PC-9 (cell line): ENCODE measurements around the gene ATP11C.

ENCODE experiments used
- EZH2 ChIP-seq: fragments of 200-600 bp; sonication (generic); IDR thresholded peaks from 2 replicates; pipeline ENCODE4 v1.8.0; 2017; ENCODE audit warnings: antibody characterized with exemption, low read depth
- TF ChIP-seq, protein P1 (sequence below): fragments of 200-600 bp; sonication (generic); conservative IDR thresholded peaks from 2 replicates; pipeline ENCODE4 v1.6.1; 2017; ENCODE audit warnings: mixed run types, antibody characterized with exemption, mild to moderate bottlenecking, moderate library complexity

DNA sequence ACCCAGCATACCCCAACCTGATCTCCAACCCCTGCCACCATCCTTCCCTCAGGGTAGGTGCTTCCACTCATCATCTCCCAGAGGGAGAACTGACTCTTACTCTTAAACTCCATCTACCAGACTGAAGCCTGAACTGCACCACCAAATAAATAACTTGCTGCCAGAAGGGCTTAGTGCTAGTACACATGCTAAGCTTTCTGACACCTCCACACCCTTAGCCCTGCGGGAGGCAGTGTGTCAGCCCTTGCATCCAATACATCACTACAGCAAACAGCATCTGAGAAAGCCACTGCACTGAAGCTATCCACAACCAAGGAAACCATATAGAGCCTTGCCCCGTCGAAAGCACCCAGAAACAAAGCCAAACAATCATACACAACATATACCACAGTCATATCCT lies 156.3 kb downstream of the ATP11C start:
- TF ChIP-seq, protein P1, sequence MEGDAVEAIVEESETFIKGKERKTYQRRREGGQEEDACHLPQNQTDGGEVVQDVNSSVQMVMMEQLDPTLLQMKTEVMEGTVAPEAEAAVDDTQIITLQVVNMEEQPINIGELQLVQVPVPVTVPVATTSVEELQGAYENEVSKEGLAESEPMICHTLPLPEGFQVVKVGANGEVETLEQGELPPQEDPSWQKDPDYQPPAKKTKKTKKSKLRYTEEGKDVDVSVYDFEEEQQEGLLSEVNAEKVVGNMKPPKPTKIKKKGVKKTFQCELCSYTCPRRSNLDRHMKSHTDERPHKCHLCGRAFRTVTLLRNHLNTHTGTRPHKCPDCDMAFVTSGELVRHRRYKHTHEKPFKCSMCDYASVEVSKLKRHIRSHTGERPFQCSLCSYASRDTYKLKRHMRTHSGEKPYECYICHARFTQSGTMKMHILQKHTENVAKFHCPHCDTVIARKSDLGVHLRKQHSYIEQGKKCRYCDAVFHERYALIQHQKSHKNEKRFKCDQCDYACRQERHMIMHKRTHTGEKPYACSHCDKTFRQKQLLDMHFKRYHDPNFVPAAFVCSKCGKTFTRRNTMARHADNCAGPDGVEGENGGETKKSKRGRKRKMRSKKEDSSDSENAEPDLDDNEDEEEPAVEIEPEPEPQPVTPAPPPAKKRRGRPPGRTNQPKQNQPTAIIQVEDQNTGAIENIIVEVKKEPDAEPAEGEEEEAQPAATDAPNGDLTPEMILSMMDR: no peak
- no peak for TF ChIP-seq EZH2
